Prostate gland (tissue), 2 donors: ENCODE results near the gene RXRA.

Experiments used
- CTCF ChIP-seq, 4 experiments: fragments of 200-600 bp in 2 of 4; fragments of 450-650 bp in 2 of 4; sonication (generic) in 2 of 4; IDR thresholded peaks; 1 replicate in 3 of 4; 2 replicates in 1 of 4; pipeline ENCODE4 v1.5.1; 2016 to 2019; ENCODE audit warnings: antibody characterized with exemption in 4 of 4, mild to moderate bottlenecking in 2 of 4, moderate library complexity in 2 of 4
- POLR2A ChIP-seq: fragments of 450-650 bp; IDR thresholded peaks from one replicate; pipeline ENCODE4 v1.6.1; 2016; ENCODE audit warnings: antibody characterized with exemption, mild to moderate bottlenecking
- POLR2AphosphoS5 ChIP-seq: sonication (generic); formaldehyde crosslinking; IDR thresholded peaks from one replicate; pipeline ENCODE4 v1.6.1; 2017; ENCODE audit warnings: antibody characterized with exemption

GRCh38 chr9:134314039-134314949 lies 12.0 kb upstream of the RXRA start:
- no peak for TF ChIP-seq CTCF (IDR thresholded peaks at IDR 0.05)
- TF ChIP-seq POLR2A = no peak
- TF ChIP-seq POLR2AphosphoS5 = no peak
